GM12801 (cell line): ENCODE measurements around the gene KLHDC7B.

ENCODE experiments used
- CTCF ChIP-seq: IDR thresholded peaks from one replicate; pipeline ENCODE4 v1.5.1; 2011; ENCODE audit warnings: control low read depth; ENCODE audit not compliant: insufficient read length; ENCODE audit errors: extremely low read depth

KLHDC7B gene

GRCh38 chr22:50532824-50533796, 12.6 kb upstream of the KLHDC7B start:
- TF ChIP-seq CTCF: no peak

- TF ChIP-seq CTCF: no peak
Measured at GRCh38 chr22:50535113-50535512, 10.6 kb upstream of the KLHDC7B start.

GRCh38 chr22:50536226-50536625, 9.5 kb upstream of the KLHDC7B start:
- TF ChIP-seq CTCF: no peak

GRCh38 chr22:50537765-50538164, 7.9 kb upstream of the KLHDC7B start:
- no peak for TF ChIP-seq CTCF

GRCh38 chr22:50540381-50540780, 5.3 kb upstream of the KLHDC7B start:
- TF ChIP-seq CTCF: no peak

GRCh38 chr22:50542416-50542927, 3.2 kb upstream of the KLHDC7B start:
- no peak for TF ChIP-seq CTCF

GRCh38 chr22:50544078-50544745, 1.5 kb upstream of the KLHDC7B start:
- no peak for TF ChIP-seq CTCF
